SK-N-SH (cell line): ENCODE data around the gene KLK12.

ENCODE experiments used
- CTCF ChIP-seq: fragments of 200-600 bp; sonication (generic); IDR thresholded peaks from 2 replicates; pipeline ENCODE4 v1.6.1; 2017; ENCODE audit warnings: antibody characterized with exemption, mild to moderate bottlenecking, moderate library complexity
- EZH2phosphoT487 ChIP-seq: fragments of 200-600 bp; sonication (generic); IDR thresholded peaks from 2 replicates; pipeline ENCODE4 v1.6.1; 2017; ENCODE audit warnings: low read depth, mixed run types, mild to moderate bottlenecking, antibody characterized with exemption, moderate library complexity, borderline replicate concordance
- FOXM1 ChIP-seq: IDR thresholded peaks from 2 replicates; pipeline ENCODE4 v1.4.0; 2012; ENCODE audit warnings: low read depth, mild to moderate bottlenecking
- JUND ChIP-seq: IDR thresholded peaks from 2 replicates; pipeline ENCODE4 v1.4.0; 2012
- MAX ChIP-seq: IDR thresholded peaks from 2 replicates; pipeline ENCODE4 v1.4.0; 2012; ENCODE audit warnings: low read depth
- POLR2AphosphoS5 ChIP-seq: IDR thresholded peaks from 2 replicates; pipeline ENCODE4 v1.6.1; 2012; ENCODE audit warnings: low read depth, low read length
- RAD21 ChIP-seq: IDR thresholded peaks from 2 replicates; pipeline ENCODE4 v1.6.1; 2012; ENCODE audit warnings: mild to moderate bottlenecking, low read length
- REST ChIP-seq: IDR thresholded peaks from 2 replicates; pipeline ENCODE4 v1.6.1; 2012; ENCODE audit warnings: mild to moderate bottlenecking, low read depth, low read length, moderate library complexity
- RFX5 ChIP-seq: IDR thresholded peaks from 2 replicates; pipeline ENCODE4 v1.6.1; 2012; ENCODE audit warnings: mild to moderate bottlenecking, improper control_type of control experiment, low read length
- TEAD4 ChIP-seq: IDR thresholded peaks from 2 replicates; pipeline ENCODE4 v1.4.0; 2012; ENCODE audit warnings: mild to moderate bottlenecking, borderline replicate concordance; ENCODE audit not compliant: insufficient read depth
- YY1 ChIP-seq: IDR thresholded peaks from 2 replicates; pipeline ENCODE4 v1.4.0; 2012; ENCODE audit warnings: low read depth, mild to moderate bottlenecking

- TF ChIP-seq FOXM1 (no peak), CTCF (no peak), REST (no peak), EZH2phosphoT487 (no peak), MAX (no peak), RAD21 (no peak), TEAD4 (no peak), POLR2AphosphoS5 (no peak), YY1 (no peak), RFX5 (no peak), JUND (no peak)
These were observed 35.7 kb upstream of the KLK12 start for GRCh38 chr19:51070334-51071094.
